ENCODE results near the gene DMRTB1. TPM values are rescaled to one million over a fixed set of nuclear protein-coding genes. Genes with fewer than 3 reads are reported as not detected.

Gene DMRTB1
- total RNA-seq, 2 experiments from 2014 or later = not detected

DNA sequence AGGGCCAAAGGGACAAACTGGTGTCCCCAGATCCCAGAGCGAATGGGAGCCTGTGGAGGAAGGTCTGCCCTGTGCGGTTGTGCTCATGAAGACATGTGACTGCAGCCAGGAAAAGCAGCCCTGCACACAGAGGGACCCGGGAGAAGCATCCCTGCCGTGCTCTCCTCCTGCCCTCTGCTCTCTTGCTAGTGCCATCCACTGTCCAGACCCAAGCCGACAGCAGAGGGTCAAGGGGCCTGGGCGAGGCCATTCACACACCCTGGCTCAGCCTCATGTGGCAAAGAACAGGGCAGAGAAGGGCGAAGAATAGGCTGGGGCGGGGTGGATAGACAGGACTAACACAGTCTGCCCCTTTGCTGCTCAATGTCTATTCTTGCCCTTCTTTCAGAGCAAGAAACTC, 17.4 kb downstream of the DMRTB1 start:
- no peak overlapping the region for H3K27ac Mint-ChIP-seq
- no peaks in the 10 kb centered on the region for H3K4me1 Mint-ChIP-seq
- DNase-seq = no peak
- CTCF ChIA-PET = interaction anchor here (0.8 kb wide), 1 partner anchor 12 kb away, joined by 3 read pairs; no protein-coding TSS in a partner anchor
- no peak overlapping the region for H3K4me3 Mint-ChIP-seq
- H3K27me3 Mint-ChIP-seq = peaks cover 17% of the 10 kb centered on the region
- H3K9me3 Mint-ChIP-seq (ENCODE audit: low read depth) = no peaks in the 10 kb centered on the region
- H3K36me3 Mint-ChIP-seq = no peaks in the 10 kb centered on the region
- peak; percentile 20 for ATAC-seq

DNA sequence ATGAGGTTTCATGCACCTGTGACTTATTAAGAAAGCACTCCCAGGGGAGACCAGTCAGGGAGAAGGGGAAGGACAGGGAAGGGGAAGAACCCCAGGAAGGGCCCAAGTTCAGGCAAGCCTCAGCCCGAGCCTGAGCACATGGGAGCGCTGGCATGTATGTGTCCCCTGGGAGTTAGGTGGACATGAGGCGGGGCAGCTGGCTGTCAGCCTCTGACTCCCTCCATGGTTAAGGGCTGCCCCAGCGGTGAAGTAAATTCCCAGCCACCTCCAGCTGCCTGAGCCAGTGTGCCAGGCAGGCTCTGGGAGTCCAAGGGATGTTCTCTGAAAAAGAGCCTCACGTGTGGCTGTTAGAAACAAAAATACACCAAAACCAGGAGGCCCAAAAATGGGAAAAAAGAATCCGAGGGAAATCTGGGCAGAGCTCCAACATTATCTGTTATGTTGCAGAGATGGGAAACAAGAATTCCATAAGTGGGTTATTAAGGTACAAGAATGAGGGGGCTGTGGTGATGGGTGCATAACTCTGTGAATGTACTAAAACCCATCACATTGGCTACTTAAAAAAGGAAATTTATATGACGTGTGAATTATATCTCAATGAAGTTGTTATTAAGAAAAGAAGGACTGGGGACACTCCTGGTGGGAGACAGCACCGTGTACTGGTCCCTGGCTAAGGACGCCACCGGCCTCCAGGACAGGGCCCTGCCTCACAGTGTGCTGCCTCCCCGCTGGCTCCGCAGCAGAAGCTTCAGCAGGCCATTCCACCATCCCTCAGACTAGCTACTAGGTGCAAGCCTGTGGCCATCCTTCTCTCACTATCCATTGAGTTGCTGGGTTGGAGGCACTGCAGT, 18.7 kb downstream of the DMRTB1 start:
- no peaks in the 10 kb centered on the region for H3K9me3 Mint-ChIP-seq (ENCODE audit: low read depth)
- H3K27me3 Mint-ChIP-seq = peaks cover 17% of the 10 kb centered on the region
- H3K27ac Mint-ChIP-seq = no peak overlapping the region
- CTCF ChIA-PET = interaction anchor here (0.8 kb wide), 1 partner anchor 11 kb away, joined by 3 read pairs; no protein-coding TSS in a partner anchor
- DNase-seq = no peak
- H3K4me1 Mint-ChIP-seq = no peaks in the 10 kb centered on the region
- no peak for ATAC-seq
- no peak overlapping the region for H3K4me3 Mint-ChIP-seq
- no peaks in the 10 kb centered on the region for H3K36me3 Mint-ChIP-seq

DNA sequence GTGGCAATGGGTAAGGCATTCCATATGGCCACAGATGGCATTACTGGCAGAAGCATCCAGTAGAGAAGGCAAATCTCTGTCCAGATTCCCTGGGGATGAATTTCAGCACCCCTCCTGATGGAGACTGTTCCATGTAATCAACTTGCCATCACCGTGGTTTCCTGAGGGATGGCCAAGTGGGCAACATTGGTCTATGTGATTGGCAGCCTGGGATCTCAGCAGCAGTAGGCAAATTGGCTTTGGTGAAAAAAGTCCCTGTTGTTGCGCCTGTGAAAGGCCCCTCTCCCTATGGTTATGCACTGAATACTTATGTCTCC, 19.3 kb downstream of the DMRTB1 start:
- no peak for ATAC-seq

DNA sequence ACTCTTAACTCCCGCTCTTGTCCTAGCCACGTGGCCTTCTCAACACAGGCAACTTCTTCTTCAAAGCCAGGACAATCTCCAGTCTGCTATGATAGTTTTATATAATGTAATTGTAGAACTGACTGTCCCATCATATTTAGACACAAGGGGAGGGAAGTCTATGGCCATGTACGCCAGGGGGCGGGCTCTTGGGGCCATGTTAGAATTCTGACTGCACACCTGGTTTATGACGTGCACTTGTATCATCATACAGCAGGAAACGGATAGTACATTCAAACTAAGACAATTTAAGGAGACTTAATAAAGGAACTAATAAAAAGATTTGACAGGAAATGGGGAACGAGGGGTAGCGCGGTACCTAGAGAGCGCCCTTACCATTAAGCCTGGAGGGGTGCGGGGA, 21.5 kb downstream of the DMRTB1 start:
- ATAC-seq = no peak
- Mint-ChIP-seq H3K36me3 (no peaks in the 10 kb centered on the region), H3K4me3 (no peak overlapping the region), H3K9me3 (ENCODE audit: low read depth) (no peaks in the 10 kb centered on the region), H3K4me1 (no peaks in the 10 kb centered on the region), H3K27ac (no peak overlapping the region), H3K27me3 (peaks cover 12% of the 10 kb centered on the region)
- CTCF ChIA-PET = no interaction called here
- DNase-seq = no peak

More for the DNA sequence above, 19.3 kb downstream of the DMRTB1 start:
- H3K4me1 Mint-ChIP-seq = no peaks in the 10 kb centered on the region
- no peaks in the 10 kb centered on the region for H3K9me3 Mint-ChIP-seq (ENCODE audit: low read depth)
- no peak overlapping the region for H3K4me3 Mint-ChIP-seq
- H3K36me3 Mint-ChIP-seq = no peaks in the 10 kb centered on the region
- no peak overlapping the region for H3K27ac Mint-ChIP-seq
- CTCF ChIA-PET = no interaction called here
- H3K27me3 Mint-ChIP-seq = peaks cover 17% of the 10 kb centered on the region
- no peak for DNase-seq

DNA sequence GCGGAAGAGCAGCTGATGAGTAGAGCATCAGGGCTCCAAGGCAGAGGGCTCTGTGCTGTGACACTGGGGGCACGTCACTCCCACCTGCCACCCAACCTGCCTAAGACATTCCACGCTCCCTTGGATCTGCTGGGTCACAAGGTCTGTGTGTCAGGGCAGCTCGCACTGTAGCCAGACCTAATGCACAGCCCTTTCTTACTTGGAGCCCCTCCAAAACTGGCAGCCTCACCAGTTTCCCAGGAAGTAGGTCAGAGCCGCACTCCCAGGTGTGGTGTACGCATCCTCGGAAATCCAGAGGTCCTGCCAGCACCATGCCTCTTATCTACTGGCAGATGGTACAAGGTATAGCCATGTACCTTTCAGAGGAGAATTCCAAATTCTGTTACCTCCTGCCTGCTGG, 22.3 kb downstream of the DMRTB1 start:
- no peaks in the 10 kb centered on the region for H3K4me1 Mint-ChIP-seq

DNA sequence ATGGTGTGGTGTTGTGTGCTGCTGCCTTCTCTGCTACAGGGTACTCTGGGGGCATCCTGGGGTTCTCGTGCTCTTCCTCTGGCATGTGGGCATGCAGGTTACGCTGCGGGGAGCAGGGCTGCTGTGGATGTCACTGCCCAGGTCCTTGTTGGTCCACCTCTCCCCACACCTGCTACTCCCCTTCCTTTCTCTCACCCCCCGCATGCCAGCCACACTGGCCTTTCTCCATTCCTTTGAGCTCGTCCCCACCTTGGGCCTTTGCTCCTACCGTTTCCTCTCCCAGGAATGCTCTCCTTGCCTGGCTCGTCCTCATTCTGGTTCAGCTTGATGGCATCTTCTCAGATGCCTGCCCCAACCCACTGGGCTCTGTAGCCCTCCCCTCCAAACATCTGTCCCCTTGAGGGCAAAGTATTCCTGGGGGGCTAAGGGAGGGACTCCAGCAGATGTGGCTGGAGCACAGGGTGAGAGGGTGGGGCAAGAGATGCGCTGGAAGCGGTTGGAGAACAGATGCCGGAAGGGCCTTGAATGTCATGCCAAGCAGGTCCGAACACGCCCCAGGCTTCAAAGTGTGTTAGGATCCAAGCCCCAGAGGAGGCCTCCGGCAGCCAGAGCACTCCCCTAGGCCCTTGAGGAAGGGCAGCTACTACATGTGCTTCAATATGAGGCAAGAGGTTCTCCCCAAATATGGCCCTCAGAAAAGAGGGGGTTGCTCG, 23.4 kb downstream of the DMRTB1 start:
- Mint-ChIP-seq H3K27me3 (peaks cover 14% of the 10 kb centered on the region), H3K27ac (no peak overlapping the region), H3K9me3 (ENCODE audit: low read depth) (no peaks in the 10 kb centered on the region), H3K4me3 (no peak overlapping the region), H3K36me3 (no peaks in the 10 kb centered on the region), H3K4me1 (no peaks in the 10 kb centered on the region)
- DNase-seq = no peak
- no peak for ATAC-seq
- CTCF ChIA-PET = interaction anchor here (1.5 kb wide), 1 partner anchor 26 kb away, joined by 4 read pairs; no protein-coding TSS in a partner anchor

More for the DNA sequence above, 22.3 kb downstream of the DMRTB1 start:
- no peaks in the 10 kb centered on the region for H3K36me3 Mint-ChIP-seq
- no peak for ATAC-seq
- H3K4me3 Mint-ChIP-seq = no peak overlapping the region
- H3K27me3 Mint-ChIP-seq = peaks cover 10% of the 10 kb centered on the region
- H3K9me3 Mint-ChIP-seq (ENCODE audit: low read depth) = no peaks in the 10 kb centered on the region
- CTCF ChIA-PET = interaction anchor here (0.8 kb wide), 1 partner anchor 36 kb away, joined by 3 read pairs; no protein-coding TSS in a partner anchor
- DNase-seq = no peak
- no peak overlapping the region for H3K27ac Mint-ChIP-seq

DNA sequence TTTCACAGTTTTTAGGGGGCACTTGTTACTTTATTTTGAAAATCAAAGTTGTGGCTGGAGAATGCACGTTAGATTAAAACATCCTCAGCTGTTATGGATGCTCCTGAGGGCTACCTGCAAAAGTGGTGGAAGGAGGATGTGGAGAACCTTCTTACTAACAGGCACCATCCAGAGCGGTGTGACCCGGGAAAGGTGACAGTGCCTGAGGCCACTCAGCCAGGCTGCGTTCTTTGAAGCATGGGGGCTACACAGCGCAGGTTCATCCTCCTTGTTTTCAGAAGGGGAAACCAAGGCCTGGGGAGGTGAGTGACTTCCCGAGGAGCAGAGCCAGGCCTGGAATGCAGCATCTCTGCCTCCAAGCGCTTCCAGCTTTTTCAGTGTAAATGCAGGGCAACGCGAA, 24.0 kb downstream of the DMRTB1 start:
- DNase-seq (no peak), ATAC-seq (no peak)
- Mint-ChIP-seq H3K4me3 (no peak overlapping the region), H3K36me3 (no peaks in the 10 kb centered on the region), H3K9me3 (ENCODE audit: low read depth) (no peaks in the 10 kb centered on the region), H3K4me1 (no peaks in the 10 kb centered on the region), H3K27me3 (peaks cover 14% of the 10 kb centered on the region), H3K27ac (no peak overlapping the region)
- CTCF ChIA-PET = interaction anchor here (1.5 kb wide), 1 partner anchor 26 kb away, joined by 4 read pairs; no protein-coding TSS in a partner anchor

DNA sequence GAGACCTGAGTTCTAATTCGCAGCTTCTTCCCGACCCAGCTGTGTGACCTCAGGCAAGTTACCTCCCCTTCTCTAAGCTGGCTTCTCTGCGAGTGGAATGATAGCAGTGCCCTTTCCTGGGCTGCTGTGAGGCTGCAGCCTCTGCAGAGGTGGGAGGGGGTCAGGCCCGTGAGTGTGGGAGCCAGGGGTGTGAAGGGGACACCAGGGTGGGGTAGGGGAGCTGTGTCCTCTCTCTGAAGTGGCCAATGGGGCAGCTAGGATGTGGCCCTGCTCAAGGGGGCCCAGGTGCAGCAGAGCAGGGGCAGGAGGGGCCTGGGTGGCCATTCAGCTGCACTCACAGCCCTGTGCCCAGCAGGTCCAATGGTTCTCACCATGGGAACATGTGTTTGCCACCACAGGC, 24.5 kb downstream of the DMRTB1 start:
- Mint-ChIP-seq H3K27ac (no peak overlapping the region), H3K36me3 (no peaks in the 10 kb centered on the region), H3K9me3 (ENCODE audit: low read depth) (no peaks in the 10 kb centered on the region), H3K27me3 (peaks cover 14% of the 10 kb centered on the region), H3K4me3 (no peak overlapping the region), H3K4me1 (no peaks in the 10 kb centered on the region)
- CTCF ChIA-PET = interaction anchor here (0.9 to 1.5 kb wide), 2 partner anchors 11 to 27 kb away, joined by 3 to 4 read pairs; no protein-coding TSS in a partner anchor
- no peak for ATAC-seq
- DNase-seq = no peak

DNA sequence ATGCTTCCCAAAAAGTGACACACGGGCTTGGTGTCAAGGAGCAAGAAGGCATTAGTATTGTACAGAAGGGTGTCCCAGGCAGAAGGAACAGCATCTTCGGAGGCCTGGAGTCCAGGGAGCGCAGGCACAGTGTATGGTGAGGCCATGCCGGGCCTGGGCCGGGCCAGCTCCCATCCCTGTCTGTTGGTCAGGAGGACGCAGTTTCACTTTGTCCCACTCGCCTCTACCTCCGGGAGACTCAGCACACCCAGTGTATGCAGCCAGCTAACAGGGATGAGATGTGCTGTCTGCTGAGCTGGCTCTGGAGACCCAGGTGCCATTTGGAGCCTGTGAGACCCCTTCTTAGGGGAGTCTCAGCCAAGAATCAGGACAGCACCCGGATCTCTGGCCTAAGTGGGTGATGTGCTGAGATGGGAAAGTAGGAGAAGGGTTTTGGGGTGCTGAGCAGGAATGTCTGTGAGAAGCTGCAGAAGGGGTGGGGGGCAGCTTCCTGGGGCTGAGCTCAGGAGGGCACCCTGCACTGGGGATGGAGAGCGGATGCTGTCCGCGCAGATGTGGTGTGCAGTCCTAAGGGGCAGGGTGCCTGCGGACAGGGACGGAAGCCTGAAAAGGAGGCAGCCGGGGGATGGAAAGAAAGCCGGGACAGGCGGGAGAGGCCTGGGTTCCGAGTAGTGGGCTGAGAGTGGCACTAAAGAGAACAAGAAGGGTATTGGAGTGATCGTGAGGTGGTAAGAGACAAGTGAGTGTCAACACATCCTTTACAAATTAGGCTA, 25.7 kb downstream of the DMRTB1 start:
- Mint-ChIP-seq H3K9me3 (ENCODE audit: low read depth) (no peaks in the 10 kb centered on the region), H3K27me3 (peaks cover 19% of the 10 kb centered on the region), H3K4me3 (no peak overlapping the region), H3K27ac (no peak overlapping the region), H3K4me1 (no peaks in the 10 kb centered on the region), H3K36me3 (no peaks in the 10 kb centered on the region)
- CTCF ChIA-PET = interaction anchor here (0.9 to 1.6 kb wide), 4 partner anchors 9 to 273 kb away, joined by 3 to 7 read pairs (median 5); no protein-coding TSS in a partner anchor
- no peak for ATAC-seq
- no peak for DNase-seq

DNA sequence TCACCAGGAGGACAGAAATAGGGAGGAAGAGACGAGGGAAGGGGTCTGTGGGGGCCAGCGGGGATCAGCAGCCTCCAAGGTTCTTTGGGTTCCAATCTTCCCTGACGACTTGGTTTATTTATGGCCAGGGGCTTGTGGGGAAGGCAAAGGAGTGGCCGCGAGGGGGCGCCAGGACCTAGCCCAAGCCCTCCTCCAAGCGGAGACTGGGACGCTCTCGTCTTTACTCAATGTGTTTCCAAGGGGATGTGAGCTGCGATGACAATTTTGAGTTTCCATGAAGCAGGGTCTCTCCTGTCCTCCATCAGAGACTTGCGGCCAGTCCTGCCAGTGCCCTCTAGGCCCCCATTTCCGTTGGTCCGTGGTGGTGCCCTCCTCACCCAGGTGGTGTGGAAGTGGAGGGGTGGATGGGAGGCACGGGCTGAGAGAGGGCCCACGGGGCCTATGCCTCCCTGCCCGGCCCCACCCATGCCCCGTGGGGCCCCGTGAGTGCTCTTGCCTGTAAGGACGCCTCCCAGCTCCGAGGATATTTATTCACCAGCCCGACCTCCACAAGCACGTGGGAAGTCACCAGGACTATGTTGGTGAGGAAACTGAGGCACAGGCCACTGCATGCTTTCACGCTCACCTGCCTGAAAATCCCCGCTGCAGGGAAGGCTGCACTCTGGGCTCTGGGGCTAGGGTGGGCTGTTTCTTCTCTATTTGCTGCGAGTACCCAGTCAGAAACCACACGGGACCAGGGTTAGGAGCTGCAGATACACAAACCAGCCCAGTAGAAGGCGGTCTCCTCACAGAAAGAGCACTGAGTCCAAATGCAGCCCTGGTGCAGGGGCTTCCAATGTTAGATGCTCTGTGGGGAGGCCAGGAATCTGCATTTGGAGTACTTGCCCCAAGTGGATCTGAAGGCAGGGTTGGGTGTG, 26.5 kb downstream of the DMRTB1 start:
- CTCF ChIA-PET = interaction anchor here (0.7 to 1.6 kb wide), 9 partner anchors 9 to 272 kb away, joined by 3 to 7 read pairs (median 3); no protein-coding TSS in a partner anchor
- peaks cover 22% of the 10 kb centered on the region for H3K27me3 Mint-ChIP-seq
- H3K9me3 Mint-ChIP-seq (ENCODE audit: low read depth) = no peaks in the 10 kb centered on the region
- no peaks in the 10 kb centered on the region for H3K36me3 Mint-ChIP-seq
- DNase-seq = peak; percentile 74
- ATAC-seq = peak; percentile 85
- no peak overlapping the region for H3K4me3 Mint-ChIP-seq
- no peaks in the 10 kb centered on the region for H3K4me1 Mint-ChIP-seq
- H3K27ac Mint-ChIP-seq = no peak overlapping the region

DNA sequence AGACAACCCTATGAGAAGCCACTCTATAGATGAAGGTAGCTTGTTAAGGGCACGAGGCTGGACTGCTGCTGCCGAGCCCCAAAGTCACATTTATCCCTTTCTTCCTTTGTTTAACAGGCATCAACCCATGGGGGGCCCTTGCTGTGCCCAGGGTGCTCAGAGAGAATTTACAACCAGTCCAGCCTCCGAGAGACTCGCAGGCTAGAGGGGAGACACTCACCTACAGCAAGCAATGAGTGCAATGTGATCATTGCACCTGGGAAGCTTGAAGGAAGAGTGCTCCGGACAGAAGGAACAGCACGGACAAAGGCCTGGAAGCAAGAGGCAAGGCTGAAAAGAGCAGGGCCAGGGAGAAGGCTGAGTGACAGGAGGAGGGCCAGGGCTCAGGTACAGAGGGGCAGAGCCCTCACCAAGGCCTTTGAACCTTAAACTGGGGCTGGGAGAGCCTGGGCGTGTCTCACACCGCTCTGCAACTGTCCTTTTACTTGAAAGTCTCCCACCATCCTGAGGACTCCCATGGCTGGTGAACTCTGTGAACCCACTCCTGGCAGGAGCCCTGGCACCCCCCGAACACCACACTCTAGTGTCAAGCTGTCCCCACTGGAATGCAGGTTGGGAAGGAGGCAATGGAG, 27.3 kb downstream of the DMRTB1 start:
- ATAC-seq (no peak), DNase-seq (no peak)
- CTCF ChIA-PET = interaction anchor here (0.9 to 1.6 kb wide), 9 partner anchors 8 to 462 kb away, joined by 3 to 7 read pairs (median 3); no protein-coding TSS in a partner anchor
- Mint-ChIP-seq H3K27ac (no peak overlapping the region), H3K9me3 (ENCODE audit: low read depth) (no peaks in the 10 kb centered on the region), H3K4me3 (no peak overlapping the region), H3K27me3 (peaks cover 20% of the 10 kb centered on the region), H3K36me3 (no peaks in the 10 kb centered on the region), H3K4me1 (no peaks in the 10 kb centered on the region)

DNA sequence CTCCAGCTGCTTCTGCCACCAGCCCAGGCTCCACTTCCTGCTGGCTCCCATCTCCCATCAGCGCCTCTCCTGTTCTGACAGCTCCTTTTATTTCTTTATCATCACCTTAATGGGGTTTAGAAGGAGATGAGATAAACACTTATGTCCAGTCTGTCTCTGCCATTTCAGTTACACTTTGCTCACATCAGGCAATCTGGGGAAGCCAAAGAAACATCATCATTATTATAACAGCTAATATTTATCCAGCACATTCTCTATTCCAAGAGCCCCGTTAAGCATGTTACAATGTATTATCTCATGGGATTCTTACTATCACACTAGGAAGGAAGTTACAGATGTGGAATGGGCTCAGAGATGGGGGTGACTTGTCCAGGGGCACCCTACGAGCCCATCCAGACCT, 31.2 kb downstream of the DMRTB1 start:
- CTCF ChIA-PET = no interaction called here
- peaks cover 23% of the 10 kb centered on the region for H3K27me3 Mint-ChIP-seq
- H3K27ac Mint-ChIP-seq = no peak overlapping the region
- ATAC-seq (no peak), DNase-seq (no peak)
- no peaks in the 10 kb centered on the region for H3K9me3 Mint-ChIP-seq (ENCODE audit: low read depth)
- H3K4me3 Mint-ChIP-seq = no peak overlapping the region
- no peaks in the 10 kb centered on the region for H3K36me3 Mint-ChIP-seq
- no peaks in the 10 kb centered on the region for H3K4me1 Mint-ChIP-seq

Measured in activated CD8-positive, alpha-beta memory T cell treated with anti-CD3 and anti-CD28 coated beads, Interleukin-2, amount 10 ng/mL, durations not matched to agents 7 days and 5 days (primary cell).